Measurements from ENCODE around the gene ANK2.
"Not testable (repeated sequence)": the region's sequence is repeated elsewhere in the genome, so short reads cannot be mapped to it uniquely, and the experiment has no call there.

Gene ANK2

GRCh38 chr4:113052379-113052951 is 3.0 kb downstream of the ANK2 start:
- peak; percentile 82 for DNase-seq

- DNase-seq, result no peak
Observed at GRCh38 chr4:113053883-113054282, 4.4 kb downstream of the ANK2 start.

GRCh38 chr4:113056318-113056717 is 6.9 kb downstream of the ANK2 start:
- DNase-seq, result no peak

- peak; percentile 18 for DNase-seq
Observed at GRCh38 chr4:113057891-113058290, 8.4 kb downstream of the ANK2 start.

- no peak for DNase-seq
Observed at GRCh38 chr4:113059449-113060182, 10.2 kb downstream of the ANK2 start.

GRCh38 chr4:113060853-113061252 is 11.4 kb downstream of the ANK2 start:
- no peak for DNase-seq

GRCh38 chr4:113064244-113064643 is 14.8 kb downstream of the ANK2 start:
- no peak for DNase-seq

GRCh38 chr4:113065629-113066028 is 16.2 kb downstream of the ANK2 start:
- DNase-seq, result no peak

GRCh38 chr4:113068771-113069170 is 19.3 kb downstream of the ANK2 start:
- not testable (repeated sequence) for DNase-seq

GRCh38 chr4:113069212-113069892 is 19.9 kb downstream of the ANK2 start:
- peak; percentile 8 for DNase-seq

GRCh38 chr4:113070755-113071154 is 21.3 kb downstream of the ANK2 start:
- DNase-seq, result no peak

GRCh38 chr4:113071274-113071673 is 21.8 kb downstream of the ANK2 start:
- no peak for DNase-seq

GRCh38 chr4:113071805-113072204 is 22.4 kb downstream of the ANK2 start:
- no peak for DNase-seq

GRCh38 chr4:113073451-113074005 is 24.1 kb downstream of the ANK2 start:
- DNase-seq, result no peak

GRCh38 chr4:113077575-113077974 is 28.1 kb downstream of the ANK2 start:
- DNase-seq, result no peak

- DNase-seq, result no peak
Observed at GRCh38 chr4:113078066-113078465, 28.6 kb downstream of the ANK2 start.

- peak; percentile 5 for DNase-seq
Observed at GRCh38 chr4:113080050-113080449, 30.6 kb downstream of the ANK2 start.

- no peak for DNase-seq
Observed at GRCh38 chr4:113080624-113081023, 31.2 kb downstream of the ANK2 start.

GRCh38 chr4:113083346-113083745 is 33.9 kb downstream of the ANK2 start:
- DNase-seq, result no peak

- no peak for DNase-seq
Observed at GRCh38 chr4:113086172-113086695, 36.8 kb downstream of the ANK2 start.

- no peak for DNase-seq
Observed at GRCh38 chr4:113088050-113088449, 38.6 kb downstream of the ANK2 start.

GRCh38 chr4:113090954-113091353 is 41.5 kb downstream of the ANK2 start:
- DNase-seq, result no peak

GRCh38 chr4:113094331-113094730 is 44.9 kb downstream of the ANK2 start:
- no peak for DNase-seq

- DNase-seq, result no peak
Observed at GRCh38 chr4:113094802-113095201, 45.3 kb downstream of the ANK2 start.
